H9 (cell line): ENCODE results near the gene C11orf24. TPM values are rescaled to one million over a fixed set of nuclear protein-coding genes. Genes with fewer than 3 reads are reported as not detected.

Experiments
- DNase-seq: peaks from one replicate; pipeline ENCODE4 v3.0.0-alpha.2; 2017
- H2AFZ ChIP-seq: one replicate; pipeline ENCODE4 v1.6.1; 2013; ENCODE audit warnings: mild to moderate bottlenecking, low read length, control low read depth, moderate library complexity
- H2AK5ac ChIP-seq: 2 replicates; pipeline ENCODE4 v1.6.1; 2013; ENCODE audit warnings: low read length, control low read depth, mixed read lengths; ENCODE audit not compliant: insufficient read length
- H2BK120ac ChIP-seq: one replicate; pipeline ENCODE4 v1.6.1; 2013; ENCODE audit warnings: low read depth, mild to moderate bottlenecking, low read length, control low read depth, inconsistent platforms; ENCODE audit not compliant: poor library complexity, severe bottlenecking
- H2BK12ac ChIP-seq: 2 replicates; pipeline ENCODE4 v1.6.1; 2013; ENCODE audit warnings: low read length, control low read depth, mixed read lengths, low read depth; ENCODE audit not compliant: insufficient read length
- H2BK15ac ChIP-seq: 2 replicates; pipeline ENCODE4 v1.6.1; 2013; ENCODE audit warnings: low read depth, low read length, control low read depth
- H2BK20ac ChIP-seq: one replicate; pipeline ENCODE4 v1.6.1; 2013; ENCODE audit warnings: low read depth, mild to moderate bottlenecking, low read length, control low read depth, inconsistent platforms; ENCODE audit not compliant: poor library complexity, severe bottlenecking
- H2BK5ac ChIP-seq: 2 replicates; pipeline ENCODE4 v1.6.1; 2013; ENCODE audit warnings: low read length, control low read depth, mixed read lengths; ENCODE audit not compliant: insufficient read length
- H3K14ac ChIP-seq: 2 replicates; pipeline ENCODE4 v1.6.1; 2013; ENCODE audit warnings: low read length, control low read depth; ENCODE audit not compliant: insufficient read depth
- H3K18ac ChIP-seq: 2 replicates; pipeline ENCODE4 v1.6.1; 2013; ENCODE audit warnings: low read depth, mild to moderate bottlenecking, mixed read lengths, low read length, control low read depth; ENCODE audit not compliant: insufficient read length
- H3K23ac ChIP-seq: 2 replicates; pipeline ENCODE4 v1.6.1; 2013; ENCODE audit warnings: low read length, control low read depth, mixed read lengths, low read depth; ENCODE audit not compliant: insufficient read length
- H3K23me2 ChIP-seq: 2 replicates; pipeline ENCODE4 v1.6.1; 2013; ENCODE audit warnings: low read depth, mild to moderate bottlenecking, mixed read lengths, low read length, control low read depth; ENCODE audit not compliant: insufficient read length, poor library complexity, severe bottlenecking
- H3K27ac ChIP-seq: 2 replicates; pipeline ENCODE4 v1.5.1; 2013; ENCODE audit warnings: low read length, control low read depth, mixed read lengths, low read depth; ENCODE audit not compliant: insufficient read length
- H3K27me3 ChIP-seq: 2 replicates; pipeline ENCODE4 v1.6.1; 2013; ENCODE audit warnings: low read length, control low read depth, inconsistent platforms; ENCODE audit not compliant: insufficient read depth
- H3K4ac ChIP-seq: 2 replicates; pipeline ENCODE4 v1.6.1; 2013; ENCODE audit warnings: low read depth, mild to moderate bottlenecking, control low read depth, inconsistent platforms, low read length, moderate library complexity
- H3K4me1 ChIP-seq: 2 replicates; pipeline ENCODE4 v1.6.1; 2013; ENCODE audit warnings: low read length, control low read depth, inconsistent platforms; ENCODE audit not compliant: insufficient read depth
- H3K4me2 ChIP-seq: 2 replicates; pipeline ENCODE4 v1.6.1; 2013; ENCODE audit warnings: low read length, control low read depth, mixed read lengths; ENCODE audit not compliant: insufficient read length, insufficient read depth
- H3K56ac ChIP-seq: 2 replicates; pipeline ENCODE4 v1.6.1; 2013; ENCODE audit warnings: low read depth, mild to moderate bottlenecking, mixed read lengths, low read length, control low read depth; ENCODE audit not compliant: insufficient read length
- H3K79me1 ChIP-seq: 2 replicates; pipeline ENCODE4 v1.6.1; 2013; ENCODE audit warnings: low read depth, mild to moderate bottlenecking, moderate library complexity, low read length, control low read depth, inconsistent platforms; ENCODE audit not compliant: insufficient read depth, poor library complexity, severe bottlenecking
- H3K79me2 ChIP-seq: 2 replicates; pipeline ENCODE4 v1.6.1; 2013; ENCODE audit warnings: low read length, control low read depth, inconsistent platforms; ENCODE audit not compliant: insufficient read depth
- H3K9ac ChIP-seq: 2 replicates; pipeline ENCODE4 v1.6.1; 2013; ENCODE audit warnings: low read length, control low read depth, mixed read lengths; ENCODE audit not compliant: insufficient read length; ENCODE audit errors: extremely low read depth
- H3K9me3 ChIP-seq: one replicate; pipeline ENCODE4 v1.6.1; 2013; ENCODE audit warnings: low read depth, low read length, inconsistent platforms; ENCODE audit not compliant: control insufficient read depth
- H3T11ph ChIP-seq: one replicate; pipeline ENCODE4 v1.6.1; 2013; ENCODE audit warnings: mild to moderate bottlenecking, low read length, control low read depth, inconsistent platforms
- H4K20me1 ChIP-seq: one replicate; pipeline ENCODE4 v1.6.1; 2013; ENCODE audit not compliant: control insufficient read depth, insufficient read length, insufficient read depth
- H4K5ac ChIP-seq: 2 replicates; pipeline ENCODE4 v1.6.1; 2013; ENCODE audit warnings: low read depth, mild to moderate bottlenecking, mixed read lengths, low read length, control low read depth; ENCODE audit not compliant: insufficient read length
- H4K8ac ChIP-seq: replicated peaks from 2 replicates; pipeline ENCODE4 v1.6.1; 2013; ENCODE audit warnings: low read length, control low read depth, mixed read lengths, low read depth; ENCODE audit not compliant: insufficient read length
- H4K91ac ChIP-seq: 2 replicates; pipeline ENCODE4 v1.6.1; 2013; ENCODE audit warnings: low read depth, mild to moderate bottlenecking, moderate library complexity, mixed read lengths, low read length, control low read depth; ENCODE audit not compliant: insufficient read length
- H3K27ac Mint-ChIP-seq, 3 experiments: 2 replicates in 2 of 3; 3 replicates in 1 of 3; pipeline ENCODE4 v1.8.0; 2020 to 2021; ENCODE audit warnings: mixed read lengths in 3 of 3, mild to moderate bottlenecking in 1 of 3, moderate library complexity in 1 of 3
- H3K27me3 Mint-ChIP-seq: 2 replicates; pipeline ENCODE4 v1.8.0; 2021; ENCODE audit warnings: low read depth, mild to moderate bottlenecking, moderate library complexity, mixed read lengths
- H3K36me3 Mint-ChIP-seq, 3 experiments: 2 replicates in 2 of 3; 3 replicates in 1 of 3; pipeline ENCODE4 v1.8.0; 2020 to 2021; ENCODE audit warnings: low read depth in 3 of 3, mixed read lengths in 3 of 3; ENCODE audit not compliant: insufficient read depth in 1 of 3
- H3K4me1 Mint-ChIP-seq, 2 experiments: 2 replicates each; pipeline ENCODE4 v1.8.0; 2020; ENCODE audit warnings: mixed read lengths in 2 of 2
- H3K4me3 Mint-ChIP-seq, 2 experiments: 2 replicates in 1 of 2; 3 replicates in 1 of 2; pipeline ENCODE4 v1.8.0; 2020 to 2021; ENCODE audit warnings: mild to moderate bottlenecking in 2 of 2, mixed read lengths in 2 of 2, moderate library complexity in 1 of 2
- H3K9me3 Mint-ChIP-seq, 2 experiments: 2 replicates in 1 of 2; 3 replicates in 1 of 2; pipeline ENCODE4 v1.8.0; 2020; ENCODE audit warnings: mild to moderate bottlenecking in 2 of 2, mixed read lengths in 2 of 2, moderate library complexity in 1 of 2
- WGBS: extraction: QIAGEN DNeasy Blood & Tissue Kit; methylation state at CpG from one replicate; pipeline ENCODE4 v1.1.7; 2013; ENCODE audit warnings: missing lambda C conversion rate, low lambda C conversion rate, mixed read lengths; ENCODE audit not compliant: insufficient read length; ENCODE audit errors: extremely low coverage; 5-methylcytosine and 5-hydroxymethylcytosine counted together
- total RNA-seq: library from RNA; stranded (reverse); gene quantifications from 2 replicates; pipeline ENCODE4 v1.2.1, GENCODE V29; 2021
- TF ChIP-seq, protein P1 (sequence below): fragments of 200-600 bp; sonication (generic); conservative IDR thresholded peaks from 3 replicates; pipeline ENCODE4 v1.8.0; 2021; ENCODE audit warnings: antibody characterized with exemption, mild to moderate bottlenecking

Gene C11orf24
- total RNA-seq, 1 experiment from 2014 or later = 46.8 TPM

DNA sequence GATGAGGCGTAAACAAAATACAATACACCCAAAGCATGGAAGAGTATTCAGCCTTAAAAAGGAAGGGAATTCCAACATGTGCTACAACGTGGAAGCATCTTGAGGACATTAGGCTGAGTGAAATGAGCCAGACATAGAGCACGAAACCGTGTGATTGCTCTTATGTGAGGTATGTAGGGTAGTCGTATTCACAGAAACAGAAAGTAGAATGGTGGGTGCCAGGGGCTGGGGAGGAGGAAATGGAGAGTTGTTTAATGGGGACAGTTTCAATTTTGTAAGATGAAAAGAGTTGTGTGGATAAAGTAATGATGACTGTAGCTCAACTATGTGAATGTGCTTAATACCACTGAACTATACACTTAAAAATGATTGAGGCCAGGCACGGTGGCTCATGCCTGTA is 48.5 kb downstream of the C11orf24 start:
- H3K9me3 Mint-ChIP-seq = peaks cover 4 to 5% of the 10 kb centered on the region in 2 experiments; a peak in 3 of 5 replicates
- Histone ChIP-seq H2BK120ac (no peak overlapping the region), H4K5ac (no peak overlapping the region), H2BK20ac (no peak overlapping the region), H2BK12ac (no peak overlapping the region), H3K79me1 (no peaks in the 10 kb centered on the region), H3K4me1 (no peaks in the 10 kb centered on the region), H3K4me2 (no peak overlapping the region), H3K18ac (no peak overlapping the region), H4K20me1 (no peaks in the 10 kb centered on the region), H3K9me3 (no peaks in the 10 kb centered on the region), H3K56ac (no peak overlapping the region), H2BK5ac (no peak overlapping the region), H3K23me2 (no peaks in the 10 kb centered on the region), H3T11ph (no peak overlapping the region), H2BK15ac (no peak overlapping the region), H3K27me3 (no peaks in the 10 kb centered on the region), H2AFZ (no peak overlapping the region), H4K91ac (no peak overlapping the region), H3K79me2 (no peaks in the 10 kb centered on the region), H3K4ac (no peak overlapping the region), H3K9ac (no peak overlapping the region), H2AK5ac (no peak overlapping the region), H3K14ac (no peak overlapping the region), H3K23ac (no peak overlapping the region), H3K27ac (no peak overlapping the region), H4K8ac (no peak overlapping the region)
- no peaks in the 10 kb centered on the region for H3K36me3 Mint-ChIP-seq
- no peak for DNase-seq
- no peaks in the 10 kb centered on the region for H3K4me1 Mint-ChIP-seq
- WGBS = no CpG with 5 or more reads among the region's 6 CpGs
- no peak overlapping the region for H3K4me3 Mint-ChIP-seq
- TF ChIP-seq, protein P1, sequence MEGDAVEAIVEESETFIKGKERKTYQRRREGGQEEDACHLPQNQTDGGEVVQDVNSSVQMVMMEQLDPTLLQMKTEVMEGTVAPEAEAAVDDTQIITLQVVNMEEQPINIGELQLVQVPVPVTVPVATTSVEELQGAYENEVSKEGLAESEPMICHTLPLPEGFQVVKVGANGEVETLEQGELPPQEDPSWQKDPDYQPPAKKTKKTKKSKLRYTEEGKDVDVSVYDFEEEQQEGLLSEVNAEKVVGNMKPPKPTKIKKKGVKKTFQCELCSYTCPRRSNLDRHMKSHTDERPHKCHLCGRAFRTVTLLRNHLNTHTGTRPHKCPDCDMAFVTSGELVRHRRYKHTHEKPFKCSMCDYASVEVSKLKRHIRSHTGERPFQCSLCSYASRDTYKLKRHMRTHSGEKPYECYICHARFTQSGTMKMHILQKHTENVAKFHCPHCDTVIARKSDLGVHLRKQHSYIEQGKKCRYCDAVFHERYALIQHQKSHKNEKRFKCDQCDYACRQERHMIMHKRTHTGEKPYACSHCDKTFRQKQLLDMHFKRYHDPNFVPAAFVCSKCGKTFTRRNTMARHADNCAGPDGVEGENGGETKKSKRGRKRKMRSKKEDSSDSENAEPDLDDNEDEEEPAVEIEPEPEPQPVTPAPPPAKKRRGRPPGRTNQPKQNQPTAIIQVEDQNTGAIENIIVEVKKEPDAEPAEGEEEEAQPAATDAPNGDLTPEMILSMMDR = no peak
- H3K27ac Mint-ChIP-seq = no peak overlapping the region
- peaks cover 13% of the 10 kb centered on the region for H3K27me3 Mint-ChIP-seq
